Liver (tissue), 3 donors: Measurements from ENCODE around the gene FBXO22.

ENCODE experiments used
- EGR1 ChIP-seq, 2 donors: IDR thresholded peaks; 2 replicates each; pipeline ENCODE4 v1.6.1; 2016 to 2018; ENCODE audit warnings: antibody characterized with exemption in 2 of 2, low read depth in 2 of 2
- FOXA1 ChIP-seq: IDR thresholded peaks from 2 replicates; pipeline ENCODE4 v1.6.1; 2016; ENCODE audit warnings: antibody characterized with exemption
- GABPA ChIP-seq, 2 donors: IDR thresholded peaks in 1 of 2; conservative IDR thresholded peaks in 1 of 2; 2 replicates each; pipeline ENCODE4 v1.6.1; 2016; ENCODE audit warnings: antibody characterized with exemption in 2 of 2, mild to moderate bottlenecking in 1 of 2, moderate library complexity in 1 of 2
- HNF4A ChIP-seq, 2 donors: conservative IDR thresholded peaks; 2 replicates each; pipeline ENCODE4 v1.6.1; 2016; ENCODE audit warnings: antibody characterized with exemption in 2 of 2, mild to moderate bottlenecking in 2 of 2
- JUND ChIP-seq, 2 donors: IDR thresholded peaks; 2 replicates each; pipeline ENCODE4 v1.6.1; 2016; ENCODE audit warnings: antibody characterized with exemption in 2 of 2
- RAD21 ChIP-seq, 2 donors: IDR thresholded peaks; 2 replicates each; pipeline ENCODE4 v1.6.1; 2016; ENCODE audit warnings: antibody characterized with exemption in 2 of 2, mild to moderate bottlenecking in 2 of 2
- SP1 ChIP-seq: IDR thresholded peaks from 2 replicates; pipeline ENCODE4 v1.6.1; 2018; ENCODE audit warnings: antibody characterized with exemption, mild to moderate bottlenecking
- TAF1 ChIP-seq: conservative IDR thresholded peaks from 2 replicates; pipeline ENCODE4 v1.6.1; 2016; ENCODE audit warnings: antibody characterized with exemption, mild to moderate bottlenecking
- YY1 ChIP-seq: IDR thresholded peaks from 2 replicates; pipeline ENCODE4 v1.6.1; 2016; ENCODE audit warnings: antibody characterized with exemption, mild to moderate bottlenecking
- TF ChIP-seq, protein P1 (sequence below): fragments of 150-350 bp; IDR thresholded peaks from 2 replicates; pipeline ENCODE4 v1.5.1; 2017; ENCODE audit warnings: improper control_type of control experiment, low read depth, low read length; ENCODE audit not compliant: missing input control
- TF ChIP-seq, protein P2 (sequence below): IDR thresholded peaks from 2 replicates; pipeline ENCODE4 v1.6.1; 2016; ENCODE audit warnings: antibody characterized with exemption
- TF ChIP-seq, protein P3 (sequence below): IDR thresholded peaks from 2 replicates; pipeline ENCODE4 v1.6.1; 2016; ENCODE audit warnings: antibody characterized with exemption
- TF ChIP-seq, protein P4 (sequence below): IDR thresholded peaks from 2 replicates; pipeline ENCODE4 v1.6.1; 2016; ENCODE audit warnings: antibody characterized with exemption
- TF ChIP-seq, protein P5 (sequence below): IDR thresholded peaks from 2 replicates; pipeline ENCODE4 v1.6.1; 2016; ENCODE audit warnings: antibody characterized with exemption, mild to moderate bottlenecking
- donor health status: healthy.
- donor health status: healthy.

DNA sequence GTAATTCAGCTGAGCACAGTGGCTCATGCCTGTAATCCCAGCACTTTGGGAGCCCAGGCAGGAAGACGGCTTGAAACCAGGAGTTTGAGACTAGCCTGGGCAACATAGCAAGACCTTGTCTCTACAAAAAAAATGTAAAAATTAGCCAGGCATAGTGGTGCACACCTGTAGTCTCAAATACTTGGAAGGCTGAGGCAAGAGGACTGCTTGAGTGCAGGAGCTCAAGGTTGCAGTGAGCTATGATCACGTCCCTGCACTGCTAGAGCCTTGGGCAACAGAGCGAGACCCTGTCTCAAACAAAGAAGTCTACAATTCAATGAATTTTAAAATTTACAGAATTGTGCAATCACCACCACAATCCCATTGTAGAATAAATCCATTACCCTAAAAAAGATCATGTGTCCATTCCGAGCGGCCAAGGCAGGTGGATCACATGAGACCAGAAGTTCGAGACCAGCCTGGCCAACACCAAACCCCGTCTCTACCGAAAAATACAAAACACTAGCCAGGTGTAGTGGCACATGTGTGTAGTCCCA is 45.2 kb downstream of the FBXO22 start:
- TF ChIP-seq TAF1 (no peak), SP1 (no peak), GABPA (IDR thresholded peaks at IDR 0.05 in 1 of 2, conservative IDR thresholded peaks at IDR 0.05 in 1 of 2) (no peak), YY1 (no peak), JUND (IDR thresholded peaks at IDR 0.05) (no peak), EGR1 (IDR thresholded peaks at IDR 0.05; ENCODE audit: low read depth in 2 of 2) (no peak), RAD21 (IDR thresholded peaks at IDR 0.05) (no peak), HNF4A (conservative IDR thresholded peaks at IDR 0.05) (no peak), FOXA1 (no peak)
- TF ChIP-seq, protein P1, sequence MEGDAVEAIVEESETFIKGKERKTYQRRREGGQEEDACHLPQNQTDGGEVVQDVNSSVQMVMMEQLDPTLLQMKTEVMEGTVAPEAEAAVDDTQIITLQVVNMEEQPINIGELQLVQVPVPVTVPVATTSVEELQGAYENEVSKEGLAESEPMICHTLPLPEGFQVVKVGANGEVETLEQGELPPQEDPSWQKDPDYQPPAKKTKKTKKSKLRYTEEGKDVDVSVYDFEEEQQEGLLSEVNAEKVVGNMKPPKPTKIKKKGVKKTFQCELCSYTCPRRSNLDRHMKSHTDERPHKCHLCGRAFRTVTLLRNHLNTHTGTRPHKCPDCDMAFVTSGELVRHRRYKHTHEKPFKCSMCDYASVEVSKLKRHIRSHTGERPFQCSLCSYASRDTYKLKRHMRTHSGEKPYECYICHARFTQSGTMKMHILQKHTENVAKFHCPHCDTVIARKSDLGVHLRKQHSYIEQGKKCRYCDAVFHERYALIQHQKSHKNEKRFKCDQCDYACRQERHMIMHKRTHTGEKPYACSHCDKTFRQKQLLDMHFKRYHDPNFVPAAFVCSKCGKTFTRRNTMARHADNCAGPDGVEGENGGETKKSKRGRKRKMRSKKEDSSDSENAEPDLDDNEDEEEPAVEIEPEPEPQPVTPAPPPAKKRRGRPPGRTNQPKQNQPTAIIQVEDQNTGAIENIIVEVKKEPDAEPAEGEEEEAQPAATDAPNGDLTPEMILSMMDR, result no peak
- TF ChIP-seq, protein P2, sequence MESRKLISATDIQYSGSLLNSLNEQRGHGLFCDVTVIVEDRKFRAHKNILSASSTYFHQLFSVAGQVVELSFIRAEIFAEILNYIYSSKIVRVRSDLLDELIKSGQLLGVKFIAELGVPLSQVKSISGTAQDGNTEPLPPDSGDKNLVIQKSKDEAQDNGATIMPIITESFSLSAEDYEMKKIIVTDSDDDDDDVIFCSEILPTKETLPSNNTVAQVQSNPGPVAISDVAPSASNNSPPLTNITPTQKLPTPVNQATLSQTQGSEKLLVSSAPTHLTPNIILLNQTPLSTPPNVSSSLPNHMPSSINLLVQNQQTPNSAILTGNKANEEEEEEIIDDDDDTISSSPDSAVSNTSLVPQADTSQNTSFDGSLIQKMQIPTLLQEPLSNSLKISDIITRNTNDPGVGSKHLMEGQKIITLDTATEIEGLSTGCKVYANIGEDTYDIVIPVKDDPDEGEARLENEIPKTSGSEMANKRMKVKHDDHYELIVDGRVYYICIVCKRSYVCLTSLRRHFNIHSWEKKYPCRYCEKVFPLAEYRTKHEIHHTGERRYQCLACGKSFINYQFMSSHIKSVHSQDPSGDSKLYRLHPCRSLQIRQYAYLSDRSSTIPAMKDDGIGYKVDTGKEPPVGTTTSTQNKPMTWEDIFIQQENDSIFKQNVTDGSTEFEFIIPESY, result no peak
- TF ChIP-seq, protein P3, sequence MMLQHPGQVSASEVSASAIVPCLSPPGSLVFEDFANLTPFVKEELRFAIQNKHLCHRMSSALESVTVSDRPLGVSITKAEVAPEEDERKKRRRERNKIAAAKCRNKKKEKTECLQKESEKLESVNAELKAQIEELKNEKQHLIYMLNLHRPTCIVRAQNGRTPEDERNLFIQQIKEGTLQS, result no peak
- TF ChIP-seq, protein P4, sequence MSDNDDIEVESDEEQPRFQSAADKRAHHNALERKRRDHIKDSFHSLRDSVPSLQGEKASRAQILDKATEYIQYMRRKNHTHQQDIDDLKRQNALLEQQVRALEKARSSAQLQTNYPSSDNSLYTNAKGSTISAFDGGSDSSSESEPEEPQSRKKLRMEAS, result no peak
- TF ChIP-seq, protein P5, sequence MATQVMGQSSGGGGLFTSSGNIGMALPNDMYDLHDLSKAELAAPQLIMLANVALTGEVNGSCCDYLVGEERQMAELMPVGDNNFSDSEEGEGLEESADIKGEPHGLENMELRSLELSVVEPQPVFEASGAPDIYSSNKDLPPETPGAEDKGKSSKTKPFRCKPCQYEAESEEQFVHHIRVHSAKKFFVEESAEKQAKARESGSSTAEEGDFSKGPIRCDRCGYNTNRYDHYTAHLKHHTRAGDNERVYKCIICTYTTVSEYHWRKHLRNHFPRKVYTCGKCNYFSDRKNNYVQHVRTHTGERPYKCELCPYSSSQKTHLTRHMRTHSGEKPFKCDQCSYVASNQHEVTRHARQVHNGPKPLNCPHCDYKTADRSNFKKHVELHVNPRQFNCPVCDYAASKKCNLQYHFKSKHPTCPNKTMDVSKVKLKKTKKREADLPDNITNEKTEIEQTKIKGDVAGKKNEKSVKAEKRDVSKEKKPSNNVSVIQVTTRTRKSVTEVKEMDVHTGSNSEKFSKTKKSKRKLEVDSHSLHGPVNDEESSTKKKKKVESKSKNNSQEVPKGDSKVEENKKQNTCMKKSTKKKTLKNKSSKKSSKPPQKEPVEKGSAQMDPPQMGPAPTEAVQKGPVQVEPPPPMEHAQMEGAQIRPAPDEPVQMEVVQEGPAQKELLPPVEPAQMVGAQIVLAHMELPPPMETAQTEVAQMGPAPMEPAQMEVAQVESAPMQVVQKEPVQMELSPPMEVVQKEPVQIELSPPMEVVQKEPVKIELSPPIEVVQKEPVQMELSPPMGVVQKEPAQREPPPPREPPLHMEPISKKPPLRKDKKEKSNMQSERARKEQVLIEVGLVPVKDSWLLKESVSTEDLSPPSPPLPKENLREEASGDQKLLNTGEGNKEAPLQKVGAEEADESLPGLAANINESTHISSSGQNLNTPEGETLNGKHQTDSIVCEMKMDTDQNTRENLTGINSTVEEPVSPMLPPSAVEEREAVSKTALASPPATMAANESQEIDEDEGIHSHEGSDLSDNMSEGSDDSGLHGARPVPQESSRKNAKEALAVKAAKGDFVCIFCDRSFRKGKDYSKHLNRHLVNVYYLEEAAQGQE, result no peak
